GM19452 (cell line): ENCODE measurements around the gene CLIC2.
A peak's percentile ranks its signal among the peaks of the same experiment; 100 is the strongest.

Source experiments
- ATAC-seq: cut with Tn5 transposase; IDR thresholded peaks from one replicate; pipeline ENCODE4 v1.9.1; 2021; ENCODE audit not compliant: unreplicated experiment

The CLIC2 gene

DNA sequence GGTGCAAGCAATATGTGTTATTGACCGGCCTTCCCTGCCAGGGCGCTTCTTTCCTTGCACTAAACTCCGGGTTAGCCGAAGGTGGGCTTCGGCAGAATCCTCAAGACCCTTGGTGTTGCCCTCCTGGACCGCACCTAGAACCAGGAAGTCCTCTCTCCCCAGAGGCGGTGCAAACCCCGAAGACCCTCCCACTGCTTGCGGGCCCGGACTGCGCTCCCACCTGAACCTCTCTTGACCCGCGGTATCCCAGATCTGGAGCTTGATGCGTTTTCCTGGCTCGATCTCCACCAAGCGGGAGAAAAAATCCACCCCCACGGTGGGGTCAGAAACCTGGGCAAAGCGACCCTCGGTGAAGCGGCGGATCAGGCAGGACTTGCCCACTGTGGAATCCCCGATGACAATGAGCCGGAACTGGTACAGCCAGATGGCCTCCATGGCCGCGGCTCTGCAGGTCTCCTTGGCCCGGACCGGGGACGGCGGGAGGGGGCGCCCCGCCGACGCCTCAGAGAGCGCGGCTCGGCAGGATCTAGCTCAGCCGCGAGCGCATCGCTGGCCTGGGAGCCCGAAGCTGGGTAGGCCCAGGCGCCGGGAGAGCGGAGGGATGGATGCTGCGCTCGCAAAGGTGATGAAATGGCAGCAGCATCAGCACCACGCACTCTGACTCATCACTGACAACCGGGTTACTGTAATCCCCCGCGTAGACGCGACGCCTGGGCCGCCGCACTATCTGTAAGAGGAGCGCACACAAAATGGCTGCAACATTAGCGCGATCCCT lies 70.4 kb downstream of the CLIC2 start, which contains the start of gene RAB39B:
Gene RAB39B (minus strand): TSS at position 638 of the 775 bp plus-strand sequence. CDS start 203 bp downstream, at position 435.
- peak; percentile 86 for ATAC-seq

DNA sequence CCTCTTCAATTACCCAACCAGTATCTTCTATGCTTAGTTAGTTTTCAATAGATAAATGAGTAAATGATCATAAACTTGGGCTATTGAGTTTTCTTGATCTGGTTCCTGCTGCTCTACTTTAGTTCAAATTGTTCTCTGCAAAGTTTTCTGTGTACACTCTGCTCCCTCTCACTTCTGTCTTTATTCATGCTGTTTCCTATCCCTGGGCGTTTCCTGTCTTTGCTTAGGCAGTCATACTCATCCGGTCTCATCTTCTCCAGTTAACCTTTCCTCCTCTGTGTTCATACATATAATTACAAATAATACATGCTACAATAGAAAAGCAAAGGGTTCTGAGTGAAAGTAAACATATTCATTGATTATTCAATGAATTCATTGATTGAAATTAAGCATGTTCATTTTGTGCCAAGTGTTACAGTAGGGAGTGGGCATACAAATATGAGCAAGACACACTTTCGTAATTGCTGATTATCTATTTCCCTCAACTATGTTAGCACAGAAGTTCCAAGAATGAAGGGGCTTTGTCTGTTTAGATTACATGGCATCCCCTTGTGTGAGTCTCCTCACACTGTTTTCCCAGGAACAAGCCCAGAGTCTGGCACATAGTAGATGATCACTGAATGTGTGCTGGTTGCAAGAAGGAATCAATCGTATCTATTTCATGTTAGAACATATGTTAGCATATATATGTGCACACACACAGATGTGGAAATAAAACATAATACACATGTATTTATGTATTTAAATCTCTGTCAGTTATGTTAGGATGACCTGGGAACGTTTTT lies 71.3 kb downstream of the CLIC2 start:
- peak; percentile 4 for ATAC-seq

DNA sequence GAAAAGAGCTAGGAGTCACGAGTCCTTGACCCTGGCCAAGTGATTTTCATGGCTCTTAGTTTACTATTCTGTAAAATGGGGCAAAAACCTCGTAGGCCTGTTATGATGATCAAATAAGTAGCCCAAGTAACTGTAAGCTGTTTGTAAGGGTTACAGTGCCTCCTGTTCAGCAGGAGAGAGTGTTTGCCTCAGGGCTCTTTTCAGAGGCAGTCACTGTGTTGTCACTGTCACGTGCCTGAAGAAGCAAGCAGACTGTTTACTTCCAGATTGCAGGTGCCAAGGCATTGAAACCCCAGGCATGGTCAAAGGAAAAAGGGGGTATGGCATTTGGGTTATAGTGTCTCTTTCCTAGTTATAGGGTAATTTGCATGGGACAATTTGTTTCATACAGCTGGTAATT lies 74.7 kb downstream of the CLIC2 start:
- no peak for ATAC-seq

DNA sequence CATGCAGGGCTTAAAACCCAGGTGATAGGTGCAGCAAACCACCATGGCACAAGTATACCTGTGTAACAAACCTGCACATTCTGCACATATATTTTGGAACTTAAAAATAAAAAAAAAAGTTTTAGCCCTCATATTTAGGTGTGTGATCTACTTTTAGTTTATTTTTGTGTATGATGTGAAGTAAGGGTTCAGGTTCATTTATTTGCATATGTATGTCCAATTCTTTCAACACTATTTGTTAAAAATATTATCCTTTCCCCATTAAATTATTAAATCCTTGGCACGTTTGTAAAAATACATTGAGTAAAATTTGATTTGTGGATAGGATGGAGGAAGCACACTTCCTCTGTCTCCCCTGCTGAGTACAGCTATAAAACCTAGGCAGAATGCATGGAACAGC lies 83.0 kb downstream of the CLIC2 start:
- ATAC-seq: no peak

DNA sequence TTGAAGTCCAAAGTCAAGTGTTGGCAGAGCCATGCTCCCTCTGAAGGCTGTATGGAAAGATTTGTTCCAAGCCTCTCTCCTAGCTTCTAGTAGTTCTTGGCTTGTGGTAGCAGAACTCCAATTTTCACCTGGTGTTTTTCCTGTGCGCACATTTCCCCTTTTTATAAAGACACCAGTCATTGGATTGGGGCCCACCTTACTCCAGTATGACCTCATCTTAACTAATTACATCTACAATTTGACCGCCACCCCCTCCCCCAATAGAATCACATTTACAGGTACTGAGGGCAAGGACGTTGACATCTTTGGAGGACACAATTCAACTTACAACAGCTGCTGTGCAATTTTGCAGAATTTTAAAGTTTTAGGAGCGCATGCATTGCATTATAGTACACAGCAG lies 86.9 kb downstream of the CLIC2 start:
- ATAC-seq: no peak

DNA sequence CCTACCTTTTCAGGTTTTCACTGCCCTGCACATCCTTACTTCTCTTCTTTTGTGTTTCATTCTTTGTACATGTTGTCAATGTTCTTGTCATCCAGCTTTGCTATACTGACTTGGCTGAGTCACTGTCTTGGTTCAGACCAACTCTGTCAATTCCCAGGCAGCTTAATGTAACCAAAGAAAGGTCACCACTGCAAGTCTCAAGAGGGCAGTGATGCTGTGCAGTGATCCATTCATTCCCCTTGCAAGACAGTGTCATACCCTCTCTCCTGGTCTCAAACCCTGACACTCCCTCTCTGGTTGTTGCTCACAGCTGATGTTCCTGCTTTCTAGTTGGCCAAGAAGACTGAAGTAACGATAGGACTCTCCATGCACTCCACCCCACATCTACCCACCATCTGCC lies 87.7 kb downstream of the CLIC2 start:
- ATAC-seq: no peak

DNA sequence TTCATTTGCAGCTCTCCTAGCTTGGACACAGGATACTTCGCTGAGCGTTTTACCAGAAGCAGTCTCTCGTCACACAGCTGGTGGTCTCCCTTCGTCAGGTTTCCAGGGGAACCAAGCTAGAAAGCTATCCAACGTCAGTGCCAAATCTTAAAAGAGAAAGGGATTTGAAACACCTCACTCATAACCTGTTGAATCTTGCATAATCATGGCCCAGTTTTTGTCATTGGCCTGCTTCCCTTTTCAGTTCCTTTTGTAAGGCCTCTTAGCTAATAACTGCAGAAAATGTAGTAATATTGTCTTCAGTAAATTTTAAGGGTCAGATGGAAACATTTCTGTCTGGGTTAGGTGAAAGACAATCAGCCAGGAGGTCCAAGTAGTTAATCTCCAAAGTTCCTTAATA lies 92.1 kb downstream of the CLIC2 start:
- no peak for ATAC-seq

DNA sequence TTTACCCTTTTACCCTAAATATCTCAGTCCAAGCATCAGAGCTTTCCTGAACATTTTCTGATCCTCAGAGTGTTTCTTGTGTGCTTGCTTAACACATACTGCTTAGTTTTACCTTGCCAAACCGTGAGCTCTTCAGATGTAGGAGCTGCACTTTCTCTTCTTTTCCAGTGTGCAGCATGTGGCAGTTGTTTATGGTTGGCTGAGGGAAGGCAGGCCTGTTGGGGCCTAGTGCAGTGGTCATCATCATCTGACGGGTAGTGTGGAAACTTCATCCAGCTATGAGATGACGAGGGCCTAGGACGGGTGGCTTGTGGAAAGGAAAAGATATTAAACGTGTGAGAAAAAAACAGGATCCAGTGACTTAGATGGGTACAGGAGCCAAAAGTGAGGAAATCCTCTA lies 96.7 kb downstream of the CLIC2 start:
- ATAC-seq: no peak

DNA sequence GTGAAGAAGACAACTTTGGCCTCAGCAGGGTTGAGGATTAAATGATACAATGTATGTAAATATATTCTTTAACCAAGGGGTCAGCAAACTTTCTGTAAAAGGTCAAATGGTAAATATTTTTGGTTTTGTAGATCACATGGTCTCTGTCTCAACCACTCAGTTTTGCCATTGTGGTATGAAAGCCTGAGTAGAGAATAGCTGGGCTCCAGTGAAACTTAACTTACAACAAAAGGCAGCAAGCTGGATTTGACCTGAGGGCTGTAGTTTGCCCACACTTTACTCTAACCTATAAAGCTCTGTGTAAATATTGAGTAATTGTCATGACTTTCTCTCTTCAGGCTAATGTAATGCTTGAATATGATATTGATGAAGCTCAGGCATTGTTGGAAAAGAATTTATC lies 98.5 kb downstream of the CLIC2 start:
- no peak for ATAC-seq

DNA sequence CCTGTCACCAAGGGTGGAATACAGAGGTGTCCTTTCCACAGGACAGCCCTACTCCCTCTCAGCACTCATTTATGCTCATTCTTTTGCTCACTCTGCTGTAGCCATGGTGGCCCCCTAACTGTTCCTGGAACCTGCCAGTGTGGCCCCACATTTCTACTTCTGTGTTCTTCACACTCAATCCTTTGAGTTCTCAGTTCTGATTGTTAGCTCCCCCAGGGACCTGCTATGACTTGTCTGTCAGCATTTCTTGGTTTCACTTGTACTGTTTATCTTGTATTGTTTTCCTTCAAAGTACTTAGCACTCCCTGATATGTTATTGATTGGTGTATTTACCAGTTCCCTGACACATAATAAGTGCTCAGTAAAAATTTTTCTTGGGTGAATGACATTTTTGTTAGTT lies 103.3 kb downstream of the CLIC2 start:
- ATAC-seq: peak; percentile 74
